ENCODE data around the gene BIRC5. TPM values are rescaled to one million over a fixed set of nuclear protein-coding genes. Genes with fewer than 3 reads are reported as not detected.
"Not testable (repeated sequence)": the region's sequence is repeated elsewhere in the genome, so short reads cannot be mapped to it uniquely, and the experiment has no call there.

Gene BIRC5
- total RNA-seq, 3 donors from 2014 or later, result 5.4 to 10.0 (median 8.5) TPM

- ATAC-seq, result no peak
- no peaks in the 10 kb centered on the region for H3K36me3 Mint-ChIP-seq (ENCODE audit: insufficient read depth)
- H3K4me1 Mint-ChIP-seq (ENCODE audit: low read depth), result peaks cover 8% of the 10 kb centered on the region
- no peak overlapping the region for H3K4me3 Mint-ChIP-seq
- H3K27me3 Mint-ChIP-seq (ENCODE audit: low read depth), result peaks cover 13% of the 10 kb centered on the region
- no peak for DNase-seq
- H3K9me3 Mint-ChIP-seq, result no peaks in the 10 kb centered on the region
Measured at GRCh38 chr17:78226055-78226758, 12.2 kb downstream of the BIRC5 start.

DNA sequence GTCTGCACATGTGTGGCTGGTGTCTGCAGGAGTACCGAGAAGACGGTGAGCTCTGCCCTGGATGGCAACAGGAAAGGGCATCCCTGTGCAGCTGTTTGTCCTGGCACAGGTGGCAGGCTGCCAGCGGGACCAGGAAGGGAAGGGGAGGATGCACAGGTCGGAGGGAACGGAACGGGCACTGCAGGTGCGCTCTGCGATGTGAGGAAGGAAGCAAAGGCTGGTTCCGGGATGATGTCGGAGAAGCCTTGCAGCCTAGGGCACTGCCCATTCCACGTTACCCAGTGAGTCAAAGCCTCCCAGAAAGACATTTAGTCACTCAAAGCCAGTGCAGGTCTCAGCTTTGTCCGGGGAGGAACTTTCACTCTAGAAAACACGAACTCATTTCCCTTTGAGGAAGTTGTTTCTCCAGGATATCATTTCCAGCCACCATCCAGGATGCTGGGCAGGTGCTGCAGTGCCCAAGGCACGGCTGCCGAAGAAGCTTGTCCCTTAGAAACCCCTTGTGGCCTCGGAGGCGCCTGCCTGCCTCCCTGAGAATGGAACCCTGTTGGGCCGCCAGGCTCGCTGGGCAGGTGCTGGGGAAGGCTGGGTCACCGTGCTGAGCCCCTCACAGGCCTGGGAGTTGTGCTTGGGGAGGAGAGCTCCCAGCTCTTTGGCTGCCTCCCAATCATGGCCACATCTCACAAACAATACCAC, 12.9 kb downstream of the BIRC5 start:
- H3K4me1 Mint-ChIP-seq (ENCODE audit: low read depth), result peaks cover 8% of the 10 kb centered on the region
- DNase-seq (no peak), ATAC-seq (peak; percentile 35 to 37)
- no peaks in the 10 kb centered on the region for H3K9me3 Mint-ChIP-seq
- peaks cover 17% of the 10 kb centered on the region for H3K27me3 Mint-ChIP-seq (ENCODE audit: low read depth)
- H3K36me3 Mint-ChIP-seq (ENCODE audit: insufficient read depth), result no peaks in the 10 kb centered on the region
- H3K4me3 Mint-ChIP-seq, result no peak overlapping the region

DNA sequence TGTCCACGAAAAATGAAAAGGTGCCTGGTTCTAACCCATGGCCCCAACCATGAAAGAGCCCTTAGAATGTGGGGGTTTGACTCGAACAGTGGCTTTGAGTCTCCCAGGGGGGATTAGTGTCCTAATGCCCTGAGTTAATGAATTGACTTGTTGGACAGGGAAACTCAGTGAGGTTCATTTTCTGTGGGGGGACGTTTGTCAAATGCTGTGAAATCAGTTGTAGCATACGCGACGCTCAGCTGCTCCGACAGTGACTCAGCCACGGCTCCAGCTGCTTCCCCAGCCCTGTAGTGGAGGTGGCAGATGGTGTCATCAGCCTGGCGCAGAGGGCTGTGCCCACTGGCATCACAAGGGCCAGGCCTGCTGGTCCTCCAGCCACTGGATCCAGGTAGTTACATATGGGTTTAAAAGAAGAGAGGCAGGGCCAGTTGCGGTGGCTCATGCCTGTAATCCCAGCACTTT, 13.4 kb downstream of the BIRC5 start:
- Mint-ChIP-seq H3K9me3 (no peaks in the 10 kb centered on the region), H3K4me1 (ENCODE audit: low read depth) (peaks cover 13% of the 10 kb centered on the region), H3K4me3 (no peak overlapping the region), H3K36me3 (ENCODE audit: insufficient read depth) (no peaks in the 10 kb centered on the region), H3K27me3 (ENCODE audit: low read depth) (peaks cover 22% of the 10 kb centered on the region)
- no peak for DNase-seq
- ATAC-seq, result no peak

GRCh38 chr17:78228176-78228575, 14.1 kb downstream of the BIRC5 start:
- H3K27me3 Mint-ChIP-seq (ENCODE audit: low read depth), result peaks cover 28% of the 10 kb centered on the region
- H3K4me3 Mint-ChIP-seq, result no peak overlapping the region
- peaks cover 10% of the 10 kb centered on the region for H3K4me1 Mint-ChIP-seq (ENCODE audit: low read depth)
- no peaks in the 10 kb centered on the region for H3K9me3 Mint-ChIP-seq
- ATAC-seq (no peak), DNase-seq (no peak)
- H3K36me3 Mint-ChIP-seq (ENCODE audit: insufficient read depth), result no peaks in the 10 kb centered on the region

DNA sequence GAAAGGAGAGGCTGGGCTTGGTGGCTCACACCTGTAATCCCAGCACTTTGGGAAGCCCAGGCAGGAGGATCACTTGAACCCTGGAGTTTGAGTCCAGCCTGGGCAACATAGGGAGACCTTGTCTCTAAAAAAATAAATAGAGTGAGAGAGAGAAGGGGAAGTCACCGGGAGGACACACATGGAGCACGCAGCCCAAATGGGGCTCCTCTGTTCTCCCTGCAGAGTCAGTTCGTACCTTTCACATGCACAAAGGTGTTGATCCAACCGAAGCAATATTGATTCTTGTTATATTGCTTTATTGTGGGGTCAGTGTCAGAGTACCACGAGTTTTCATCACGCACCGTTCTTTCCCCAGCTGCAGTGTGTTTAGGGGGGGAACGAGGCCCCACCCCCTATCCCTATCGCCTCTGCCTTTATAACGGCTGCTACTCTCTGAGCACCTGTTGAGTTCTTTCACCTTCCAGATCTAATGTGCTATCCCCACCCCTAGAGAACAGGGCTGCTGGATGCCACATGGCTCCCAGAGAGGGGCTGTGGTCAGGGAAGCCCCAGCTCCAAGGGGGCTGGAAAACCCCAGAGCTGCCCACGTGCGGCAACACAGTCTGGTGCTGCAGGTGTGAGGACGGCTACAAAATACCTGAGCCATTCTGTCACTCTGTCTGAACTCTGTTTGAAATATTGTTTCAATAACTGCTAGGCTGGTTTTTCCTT, 16.4 kb downstream of the BIRC5 start:
- Mint-ChIP-seq H3K9me3 (no peaks in the 10 kb centered on the region), H3K27me3 (ENCODE audit: low read depth) (peaks cover 28% of the 10 kb centered on the region), H3K4me3 (no peak overlapping the region), H3K36me3 (ENCODE audit: insufficient read depth) (no peaks in the 10 kb centered on the region), H3K4me1 (ENCODE audit: low read depth) (peaks cover 8% of the 10 kb centered on the region)
- DNase-seq (no peak), ATAC-seq (no peak)

GRCh38 chr17:78230996-78231935, 17.2 kb downstream of the BIRC5 start, which contains the start of gene TMEM235:
Gene TMEM235 (plus strand): TSS chr17:78231631. CDS start chr17:78232024, 393 bp downstream.
- Mint-ChIP-seq H3K9me3 (no peaks in the 10 kb centered on the region), H3K27me3 (ENCODE audit: low read depth) (peaks cover 28% of the 10 kb centered on the region), H3K36me3 (ENCODE audit: insufficient read depth) (no peaks in the 10 kb centered on the region), H3K4me3 (no peak within 1 kb of the TSS), H3K4me1 (ENCODE audit: low read depth) (peaks cover 8% of the 10 kb centered on the region)
- ATAC-seq, result no peak
- DNase-seq, result no peak

DNA sequence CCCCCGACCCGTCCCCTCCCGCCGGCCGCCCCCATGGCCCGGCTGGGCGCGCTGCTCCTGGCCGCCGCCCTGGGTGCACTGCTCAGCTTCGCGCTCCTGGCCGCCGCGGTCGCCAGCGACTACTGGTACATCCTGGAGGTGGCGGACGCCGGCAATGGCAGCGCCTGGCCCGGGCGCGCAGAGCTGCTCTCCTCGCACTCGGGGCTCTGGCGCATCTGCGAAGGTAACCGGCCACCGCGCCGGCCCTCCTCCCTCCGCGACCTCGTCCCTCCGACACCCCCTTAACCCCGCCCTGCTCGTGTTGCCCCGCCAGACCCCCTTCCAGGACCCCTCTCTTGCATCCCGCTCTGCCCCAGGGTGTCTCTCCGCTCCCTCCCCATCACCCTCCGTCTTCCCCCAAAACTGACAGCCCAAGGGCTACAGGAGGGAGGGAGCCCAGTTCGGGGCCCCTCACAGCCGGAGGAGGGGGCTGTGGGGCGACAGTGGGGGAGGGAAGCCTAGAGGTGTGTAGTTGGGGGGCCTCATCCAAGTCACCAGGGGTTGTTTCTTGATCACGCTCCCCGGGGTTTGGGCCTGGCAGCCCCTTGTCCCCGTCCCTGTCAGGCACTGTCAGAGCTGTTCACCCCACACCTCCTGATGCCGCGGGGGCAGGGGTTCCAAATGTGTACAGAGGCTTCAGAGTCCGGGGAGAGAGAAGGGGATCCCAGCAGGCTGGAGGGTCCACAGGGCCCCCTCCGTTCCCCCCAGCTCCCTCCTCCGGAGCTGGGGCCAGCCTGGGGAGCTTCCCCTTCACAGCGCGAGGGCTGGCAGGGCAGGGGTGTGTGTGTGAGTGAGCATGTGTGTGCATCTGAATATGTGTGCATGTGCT, 18.2 kb downstream of the BIRC5 start:
- no peaks in the 10 kb centered on the region for H3K36me3 Mint-ChIP-seq (ENCODE audit: insufficient read depth)
- no peaks in the 10 kb centered on the region for H3K9me3 Mint-ChIP-seq
- H3K27me3 Mint-ChIP-seq (ENCODE audit: low read depth), result peaks cover 28% of the 10 kb centered on the region
- H3K4me3 Mint-ChIP-seq, result no peak overlapping the region
- peak; percentile 68 to 80 for ATAC-seq
- H3K4me1 Mint-ChIP-seq (ENCODE audit: low read depth), result peaks cover 5% of the 10 kb centered on the region
- DNase-seq, result no peak

DNA sequence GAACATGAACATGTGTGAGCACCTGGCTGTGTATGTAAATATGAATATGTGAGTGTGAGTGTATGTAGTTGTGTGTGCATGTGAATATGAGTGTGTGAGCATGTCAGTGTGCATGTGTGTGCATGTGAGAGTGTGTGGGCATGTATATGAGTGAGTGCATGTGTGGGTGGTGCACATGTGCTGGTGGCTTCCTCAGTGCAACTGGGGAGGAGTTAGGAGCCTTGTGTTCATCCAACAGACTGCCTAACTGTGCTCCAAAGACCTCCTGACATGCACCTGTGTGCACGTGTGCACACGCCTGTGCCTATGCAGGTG, 18.8 kb downstream of the BIRC5 start:
- DNase-seq, result no peak
- ATAC-seq, result peak in 1 of 2 donors; percentile 28
- Mint-ChIP-seq H3K27me3 (ENCODE audit: low read depth) (peaks cover 26% of the 10 kb centered on the region), H3K4me1 (ENCODE audit: low read depth) (peaks cover 5% of the 10 kb centered on the region), H3K36me3 (ENCODE audit: insufficient read depth) (no peaks in the 10 kb centered on the region), H3K4me3 (no peak overlapping the region), H3K9me3 (no peaks in the 10 kb centered on the region)

- Mint-ChIP-seq H3K4me1 (ENCODE audit: low read depth) (peaks cover 5% of the 10 kb centered on the region), H3K27me3 (ENCODE audit: low read depth) (peaks cover 26% of the 10 kb centered on the region), H3K36me3 (ENCODE audit: insufficient read depth) (no peaks in the 10 kb centered on the region), H3K9me3 (no peaks in the 10 kb centered on the region), H3K4me3 (no peak overlapping the region)
- ATAC-seq, result no peak
- no peak for DNase-seq
Measured at GRCh38 chr17:78233678-78234077, 19.6 kb downstream of the BIRC5 start.

DNA sequence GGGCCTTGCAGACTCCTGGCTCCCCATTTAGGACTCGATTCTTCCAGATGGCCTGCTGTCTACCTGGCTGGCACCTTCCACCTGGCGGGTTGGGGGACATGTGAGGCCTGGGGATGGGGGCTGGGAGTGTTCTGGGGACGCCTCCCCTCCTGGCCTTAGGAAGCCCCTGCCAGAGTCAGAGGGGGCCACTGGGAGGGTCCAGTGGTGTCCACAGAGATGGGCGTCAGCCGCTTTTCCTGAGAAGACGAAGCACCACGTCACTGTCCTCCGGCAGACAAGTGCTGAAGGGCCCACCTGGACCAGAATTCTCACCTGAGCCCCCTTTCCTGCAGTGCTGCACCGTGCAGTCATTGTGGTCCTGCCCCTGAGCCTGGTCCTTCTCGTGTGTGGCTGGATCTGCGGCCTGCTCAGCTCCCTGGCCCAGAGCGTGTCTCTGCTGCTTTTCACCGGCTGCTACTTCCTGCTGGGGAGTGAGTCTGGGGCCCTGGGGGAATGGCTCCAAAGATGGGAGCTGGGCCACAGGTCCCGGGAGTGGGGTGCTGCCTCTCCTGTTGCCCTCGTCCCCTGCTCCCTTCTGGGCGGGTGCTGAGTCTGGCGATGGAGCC, 20.3 kb downstream of the BIRC5 start:
- Mint-ChIP-seq H3K27me3 (ENCODE audit: low read depth) (peaks cover 23% of the 10 kb centered on the region), H3K4me3 (no peak overlapping the region), H3K4me1 (ENCODE audit: low read depth) (peaks cover 5% of the 10 kb centered on the region), H3K36me3 (ENCODE audit: insufficient read depth) (no peaks in the 10 kb centered on the region), H3K9me3 (no peaks in the 10 kb centered on the region)
- no peak for DNase-seq
- no peak for ATAC-seq

DNA sequence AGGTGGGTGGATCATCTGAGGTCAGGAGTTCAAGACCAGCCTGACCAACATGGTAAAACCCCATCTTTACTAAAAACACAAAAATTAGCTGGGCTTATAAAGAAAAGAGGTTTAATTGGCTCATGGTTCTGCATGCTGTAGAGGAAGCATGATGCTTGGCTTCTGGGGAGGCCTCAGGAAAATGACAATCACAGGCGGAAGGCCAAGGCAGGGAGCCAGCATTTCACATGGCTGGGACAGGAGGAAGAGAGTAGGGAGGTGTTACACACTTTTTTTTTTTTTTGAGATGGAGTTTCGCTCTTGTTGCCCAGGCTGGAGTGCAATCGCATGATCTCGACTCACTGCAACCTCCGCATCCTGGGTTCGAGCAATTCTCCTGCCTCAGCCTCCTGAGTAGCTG, 21.0 kb downstream of the BIRC5 start:
- H3K36me3 Mint-ChIP-seq (ENCODE audit: insufficient read depth); ATAC-seq; DNase-seq; H3K9me3 Mint-ChIP-seq; H3K4me1 Mint-ChIP-seq (ENCODE audit: low read depth); H3K4me3 Mint-ChIP-seq: not testable (repeated sequence)
- peaks cover 23% of the 10 kb centered on the region for H3K27me3 Mint-ChIP-seq (ENCODE audit: low read depth)

DNA sequence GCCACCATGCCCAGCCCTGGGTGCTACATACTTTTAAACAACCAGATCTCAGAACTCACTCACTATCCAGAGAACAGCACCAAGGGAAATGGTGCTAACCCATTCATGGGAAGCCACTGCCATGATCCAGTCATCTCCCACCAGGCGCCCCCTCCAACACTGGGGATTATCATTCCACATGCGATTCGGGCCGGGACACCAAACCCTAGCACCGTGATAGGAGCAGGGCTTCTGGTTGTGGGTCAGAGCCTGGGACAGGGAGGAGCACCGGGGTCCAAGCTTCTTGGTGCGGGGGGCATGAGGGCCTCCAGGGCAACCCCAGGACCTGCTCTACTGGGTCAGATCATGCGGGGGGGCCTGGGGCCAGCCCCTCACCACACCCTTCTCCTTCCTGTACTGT, 21.8 kb downstream of the BIRC5 start:
- ATAC-seq (no peak), DNase-seq (no peak)
- Mint-ChIP-seq H3K27me3 (ENCODE audit: low read depth) (peaks cover 18% of the 10 kb centered on the region), H3K4me3 (no peak overlapping the region), H3K4me1 (ENCODE audit: low read depth) (peaks cover 5% of the 10 kb centered on the region), H3K9me3 (no peaks in the 10 kb centered on the region), H3K36me3 (ENCODE audit: insufficient read depth) (no peaks in the 10 kb centered on the region)

Data from activated T-cell treated with anti-CD3 and anti-CD28 coated beads, Interleukin-2, amount 50 U/mL, for 4 hours (primary cell).